ENCODE results near the gene SIK2.

Gene SIK2

GRCh38 chr11:111737444-111738210 is 135.4 kb downstream of the SIK2 start:
- TF ChIP-seq CTCF (conservative IDR thresholded peaks at IDR 0.05; ENCODE audit: low read length), result no peak
- DNase-seq (ENCODE audit: low read depth), result peak; percentile 21
- no peak overlapping the region for H3K4me3 ChIP-seq (ENCODE audit: low read length)

- H3K4me3 ChIP-seq (ENCODE audit: low read length), result no peak overlapping the region
- no peak for TF ChIP-seq CTCF (conservative IDR thresholded peaks at IDR 0.05; ENCODE audit: low read length)
These were observed 137.1 kb downstream of the SIK2 start for GRCh38 chr11:111739299-111739698.

GRCh38 chr11:111741751-111742150 is 139.5 kb downstream of the SIK2 start:
- H3K4me3 ChIP-seq (ENCODE audit: low read length), result no peak overlapping the region
- TF ChIP-seq CTCF (conservative IDR thresholded peaks at IDR 0.05; ENCODE audit: low read length), result no peak
- DNase-seq (ENCODE audit: low read depth), result no peak

More at GRCh38 chr11:111739299-111739698, 137.1 kb downstream of the SIK2 start:
- DNase-seq (ENCODE audit: low read depth), result no peak

GRCh38 chr11:111743700-111744099 is 141.5 kb downstream of the SIK2 start:
- H3K4me3 ChIP-seq (ENCODE audit: low read length), result no peak overlapping the region
- TF ChIP-seq CTCF (conservative IDR thresholded peaks at IDR 0.05; ENCODE audit: low read length), result no peak
- DNase-seq (ENCODE audit: low read depth), result no peak

GRCh38 chr11:111745719-111746504 is 143.7 kb downstream of the SIK2 start:
- H3K4me3 ChIP-seq (ENCODE audit: low read length), result no peak overlapping the region
- no peak for TF ChIP-seq CTCF (conservative IDR thresholded peaks at IDR 0.05; ENCODE audit: low read length)
- DNase-seq (ENCODE audit: low read depth), result peak; percentile 72

GRCh38 chr11:111748035-111748804 is 146.0 kb downstream of the SIK2 start:
- H3K4me3 ChIP-seq (ENCODE audit: low read length), result no peak overlapping the region
- no peak for DNase-seq (ENCODE audit: low read depth)

More at GRCh38 chr11:111748035-111748804, 146.0 kb downstream of the SIK2 start:
- TF ChIP-seq CTCF (conservative IDR thresholded peaks at IDR 0.05; ENCODE audit: low read length), result no peak

Data from AG10803 (cell line).